SK-N-SH (cell line): ENCODE results near the gene MVB12B.

Source experiments
- CTCF ChIP-seq: fragments of 200-600 bp; sonication (generic); IDR thresholded peaks from 2 replicates; pipeline ENCODE4 v1.6.1; 2017; ENCODE audit warnings: antibody characterized with exemption, mild to moderate bottlenecking, moderate library complexity
- FOXM1 ChIP-seq: IDR thresholded peaks from 2 replicates; pipeline ENCODE4 v1.4.0; 2012; ENCODE audit warnings: low read depth, mild to moderate bottlenecking
- GABPA ChIP-seq: IDR thresholded peaks from 2 replicates; pipeline ENCODE4 v1.4.0; 2012; ENCODE audit warnings: low read depth, mild to moderate bottlenecking
- JUND ChIP-seq: IDR thresholded peaks from 2 replicates; pipeline ENCODE4 v1.4.0; 2012
- MXI1 ChIP-seq: IDR thresholded peaks from 2 replicates; pipeline ENCODE4 v1.6.1; 2012; ENCODE audit warnings: mild to moderate bottlenecking, low read depth, low read length, improper control_type of control experiment
- POLR2AphosphoS5 ChIP-seq: IDR thresholded peaks from 2 replicates; pipeline ENCODE4 v1.6.1; 2012; ENCODE audit warnings: low read depth, low read length
- RCOR1 ChIP-seq: fragments of 150-350 bp; IDR thresholded peaks from 2 replicates; pipeline ENCODE4 v1.6.1; 2017; ENCODE audit warnings: antibody characterized with exemption, low read length
- RFX5 ChIP-seq: IDR thresholded peaks from 2 replicates; pipeline ENCODE4 v1.6.1; 2012; ENCODE audit warnings: mild to moderate bottlenecking, improper control_type of control experiment, low read length
- SMC3 ChIP-seq: IDR thresholded peaks from 2 replicates; pipeline ENCODE4 v1.6.1; 2012; ENCODE audit warnings: low read depth, low read length, improper control_type of control experiment
- TF ChIP-seq, protein P1 (sequence below): IDR thresholded peaks from 2 replicates; pipeline ENCODE4 v1.4.0; 2012; ENCODE audit warnings: low read depth, borderline replicate concordance
- TF ChIP-seq, protein P2 (sequence below): IDR thresholded peaks from 2 replicates; pipeline ENCODE4 v1.4.0; 2012; ENCODE audit warnings: low read depth

DNA sequence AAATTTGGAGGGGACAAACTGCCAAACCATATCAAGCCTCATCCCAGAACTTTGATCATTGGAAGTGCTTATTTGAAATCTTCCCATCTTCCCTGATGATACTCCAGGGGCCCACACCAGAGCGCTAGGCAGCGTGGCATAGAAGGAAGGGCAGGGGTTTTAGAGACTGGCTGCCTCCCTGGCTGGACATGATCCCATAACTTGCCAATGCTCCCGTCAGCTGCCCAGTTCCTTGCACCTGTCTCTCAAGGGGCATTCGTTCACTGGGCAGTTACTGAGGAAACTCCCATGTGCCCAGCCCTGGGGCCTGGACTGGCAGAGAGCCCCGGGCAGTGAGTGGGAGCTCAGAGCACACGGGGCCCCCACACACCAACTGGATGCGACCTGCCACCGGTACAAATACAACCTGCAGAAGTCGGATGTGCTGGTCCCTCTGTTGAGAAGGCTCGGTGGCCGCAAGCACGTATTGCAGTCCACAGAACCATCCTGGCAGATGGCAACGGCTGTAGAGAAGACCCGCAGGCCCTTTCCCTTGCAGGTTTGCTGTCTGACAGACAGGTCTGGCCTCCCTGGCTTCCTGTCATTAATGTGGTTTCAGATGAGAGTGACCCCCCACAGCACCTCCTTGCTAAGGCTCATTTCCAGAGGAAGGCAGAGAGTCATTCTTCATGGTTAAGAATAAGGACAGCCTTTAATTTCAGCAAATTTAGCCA is 122.4 kb downstream of the MVB12B start:
- TF ChIP-seq FOXM1 (no peak), CTCF (no peak), RFX5 (no peak), JUND (no peak), POLR2AphosphoS5 (no peak), GABPA (no peak), RCOR1 (no peak), SMC3 (no peak), MXI1 (no peak)
- TF ChIP-seq, protein P1, sequence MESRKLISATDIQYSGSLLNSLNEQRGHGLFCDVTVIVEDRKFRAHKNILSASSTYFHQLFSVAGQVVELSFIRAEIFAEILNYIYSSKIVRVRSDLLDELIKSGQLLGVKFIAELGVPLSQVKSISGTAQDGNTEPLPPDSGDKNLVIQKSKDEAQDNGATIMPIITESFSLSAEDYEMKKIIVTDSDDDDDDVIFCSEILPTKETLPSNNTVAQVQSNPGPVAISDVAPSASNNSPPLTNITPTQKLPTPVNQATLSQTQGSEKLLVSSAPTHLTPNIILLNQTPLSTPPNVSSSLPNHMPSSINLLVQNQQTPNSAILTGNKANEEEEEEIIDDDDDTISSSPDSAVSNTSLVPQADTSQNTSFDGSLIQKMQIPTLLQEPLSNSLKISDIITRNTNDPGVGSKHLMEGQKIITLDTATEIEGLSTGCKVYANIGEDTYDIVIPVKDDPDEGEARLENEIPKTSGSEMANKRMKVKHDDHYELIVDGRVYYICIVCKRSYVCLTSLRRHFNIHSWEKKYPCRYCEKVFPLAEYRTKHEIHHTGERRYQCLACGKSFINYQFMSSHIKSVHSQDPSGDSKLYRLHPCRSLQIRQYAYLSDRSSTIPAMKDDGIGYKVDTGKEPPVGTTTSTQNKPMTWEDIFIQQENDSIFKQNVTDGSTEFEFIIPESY: no peak
- TF ChIP-seq, protein P2, sequence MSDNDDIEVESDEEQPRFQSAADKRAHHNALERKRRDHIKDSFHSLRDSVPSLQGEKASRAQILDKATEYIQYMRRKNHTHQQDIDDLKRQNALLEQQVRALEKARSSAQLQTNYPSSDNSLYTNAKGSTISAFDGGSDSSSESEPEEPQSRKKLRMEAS: no peak
